Stimulated activated CD8-positive, alpha-beta memory T cell treated with anti-CD3 and anti-CD28 coated beads, Interleukin-2, amount 100 ng/mL, for 1 hour (primary cell): ENCODE results near the gene ZNF77.
A peak's percentile ranks its signal among the peaks of the same experiment; 100 is the strongest.
"Not testable (repeated sequence)": the region's sequence is repeated elsewhere in the genome, so short reads cannot be mapped to it uniquely, and the experiment has no call there.

ENCODE experiments used
- DNase-seq, 2 donors: peaks; one replicate each; pipeline ENCODE4 v3.0.0-alpha.2; 2020; ENCODE audit warnings: low read depth in 2 of 2

ZNF77 gene

GRCh38 chr19:2917275-2918184 is 27.2 kb downstream of the ZNF77 start:
- DNase-seq: no peak

- DNase-seq: no peak
These were observed 32.5 kb downstream of the ZNF77 start for GRCh38 chr19:2912306-2912705.

- no peak for DNase-seq
These were observed 38.1 kb downstream of the ZNF77 start for GRCh38 chr19:2906631-2907195.

- no peak for DNase-seq
These were observed 38.8 kb downstream of the ZNF77 start for GRCh38 chr19:2905918-2906519.

- not testable (repeated sequence) for DNase-seq
These were observed 41.4 kb downstream of the ZNF77 start for GRCh38 chr19:2903326-2903725.

GRCh38 chr19:2902590-2903218 is 42.1 kb downstream of the ZNF77 start:
- no peak for DNase-seq

GRCh38 chr19:2900296-2901252 is 44.2 kb downstream of the ZNF77 start, which contains the start of gene ZNF57:
Gene ZNF57 (plus strand): TSS chr19:2900928. CDS start chr19:2901046, 118 bp downstream.
- DNase-seq: peak; percentile 93 to 96

GRCh38 chr19:2896694-2897093 is 48.1 kb downstream of the ZNF77 start:
- no peak for DNase-seq

GRCh38 chr19:2890531-2890930 is 54.2 kb downstream of the ZNF77 start:
- DNase-seq: not testable (repeated sequence)

GRCh38 chr19:2888731-2889224 is 56.0 kb downstream of the ZNF77 start:
- peak in 1 of 2 donors; percentile 38 for DNase-seq

- no peak for DNase-seq
These were observed 57.3 kb downstream of the ZNF77 start for GRCh38 chr19:2887391-2887914.

GRCh38 chr19:2885736-2886135 is 59.0 kb downstream of the ZNF77 start:
- no peak for DNase-seq

GRCh38 chr19:2883686-2884439 is 60.9 kb downstream of the ZNF77 start:
- DNase-seq: no peak
